HepG2 (cell line): ENCODE results near the gene AGPAT3. TPM values are rescaled to one million over a fixed set of nuclear protein-coding genes. Genes with fewer than 3 reads are reported as not detected.

Experiments used
- ATAC-seq: fragments of 200-7000 bp; cut with Tn5 transposase; 3 replicates; pipeline ENCODE4 v1.9.1; 2020; ENCODE audit warnings: mild to moderate bottlenecking, moderate library complexity
- BruUV-seq: library from RNA; stranded (reverse); fragments of 400-500 nt; replicated peaks from 2 replicates; lab custom pipeline; 2021; lab: Mats Ljungman, UMichigan
- CTCF ChIA-PET: fragments of 300-600 bp; formaldehyde crosslinking; extraction: SDS; loops from one replicate; lab custom pipeline; 2021; ENCODE audit warnings: low total read pairs, inconsistent platforms, low intra/inter-chr PET ratio; lab: Yijun Ruan, JAX
- POLR2A ChIA-PET: fragments of 350-600 bp; sonication (Branson Sonifier 250); formaldehyde crosslinking; loops from one replicate; lab custom pipeline; 2020; ENCODE audit warnings: antibody characterized with exemption, inconsistent platforms; lab: Yijun Ruan, JAX
- DNase-seq: peaks from one replicate; pipeline ENCODE4 v3.0.0-alpha.2; 2015; ENCODE audit warnings: low spot score
- FAIRE-seq: peaks from 3 replicates; lab custom pipeline; 2011; peaks lifted over from hg19 to GRCh38; lab: Jason Lieb, UNC
- H2AFZ ChIP-seq: one replicate; pipeline ENCODE4 v1.6.1; 2011; ENCODE audit warnings: low read length, inconsistent platforms
- H3K27ac ChIP-seq: fragments of 300-600 bp; 3 replicates; pipeline ENCODE4 v1.8.0; 2011; ENCODE audit warnings: mixed run types, mild to moderate bottlenecking, mixed read lengths, low read length, inconsistent platforms; ENCODE audit not compliant: insufficient read depth; ENCODE audit errors: extremely low read length
- H3K27me3 ChIP-seq, 2 experiments: fragments of 200-600 bp in 1 of 2; 2 replicates in 1 of 2; 3 replicates in 1 of 2; pipeline versions ENCODE4 v1.6.0 to v1.8.0; 2011; ENCODE audit warnings: low read length in 2 of 2, mild to moderate bottlenecking in 2 of 2, moderate library complexity in 2 of 2, inconsistent platforms in 1 of 2; ENCODE audit not compliant: insufficient read depth in 2 of 2, control insufficient read depth in 1 of 2
- H3K36me3 ChIP-seq, 2 experiments: fragments of 200-600 bp in 1 of 2; replicated peaks in 1 of 2; 2 replicates in 1 of 2; 3 replicates in 1 of 2; pipeline versions ENCODE4 v1.5.1 to v1.8.0; 2011; ENCODE audit warnings: low read length in 2 of 2, inconsistent platforms in 1 of 2; ENCODE audit not compliant: insufficient read depth in 2 of 2, control insufficient read depth in 1 of 2
- H3K4me1 ChIP-seq: 2 replicates; pipeline ENCODE4 v1.5.1; 2012; ENCODE audit warnings: low read length, inconsistent platforms; ENCODE audit not compliant: insufficient read depth
- H3K4me2 ChIP-seq: 2 replicates; pipeline ENCODE4 v1.6.0; 2011; ENCODE audit warnings: low read depth, low read length, inconsistent platforms
- H3K4me3 ChIP-seq, 3 experiments: fragments of 200-600 bp in 1 of 3; sonication (generic), shearing (Covaris generic) in 1 of 3; replicated peaks in 1 of 3; 2 replicates each; pipeline ENCODE4 v1.5.1; 2011 to 2016; ENCODE audit warnings: low read length in 3 of 3, inconsistent platforms in 2 of 3, low read depth in 2 of 3, mild to moderate bottlenecking in 2 of 3, control low read depth in 1 of 3, mixed read lengths in 1 of 3; ENCODE audit not compliant: insufficient read depth in 1 of 3
- H3K79me2 ChIP-seq: one replicate; pipeline ENCODE4 v1.6.1; 2011; ENCODE audit warnings: low read length, inconsistent platforms; ENCODE audit not compliant: insufficient read depth
- H3K9ac ChIP-seq: 2 replicates; pipeline ENCODE4 v1.6.0; 2011; ENCODE audit warnings: mild to moderate bottlenecking, low read depth, low read length, inconsistent platforms; ENCODE audit not compliant: insufficient read depth
- H3K9me3 ChIP-seq: 2 replicates; pipeline ENCODE4 v1.5.1; 2012; ENCODE audit warnings: mild to moderate bottlenecking, low read length
- H4K20me1 ChIP-seq: 2 replicates; pipeline ENCODE4 v1.6.0; 2011; ENCODE audit warnings: inconsistent platforms, mild to moderate bottlenecking, low read length, moderate library complexity; ENCODE audit not compliant: insufficient read depth
- DR1 ChIP-seq: sonication (generic); formaldehyde crosslinking; IDR thresholded peaks from 2 replicates; pipeline ENCODE4 v1.8.0; 2021; ENCODE audit warnings: mild to moderate bottlenecking, missing genetic modification reagents, inconsistent platforms
- FOXA3 ChIP-seq: IDR thresholded peaks from 2 replicates; pipeline ENCODE4 v1.6.1; 2016; ENCODE audit warnings: missing genetic modification reagents, missing compliant biosample characterization
- MAFK ChIP-seq, 2 experiments: IDR thresholded peaks in 1 of 2; conservative IDR thresholded peaks in 1 of 2; 2 replicates each; pipeline ENCODE4 v1.6.1; 2011; ENCODE audit warnings: improper control_type of control experiment in 2 of 2, low read length in 2 of 2
- MBNL3 ChIP-seq: fragments of 250-450 bp; sonication (Bioruptor Pico); conservative IDR thresholded peaks from 2 replicates; pipeline ENCODE4 v1.8.0; 2022; ENCODE audit warnings: mild to moderate bottlenecking, inconsistent platforms
- RARA ChIP-seq: IDR thresholded peaks from 2 replicates; pipeline ENCODE4 v1.6.1; 2016; ENCODE audit warnings: missing genetic modification reagents, missing compliant biosample characterization
- SOX13 ChIP-seq, 3 experiments: fragments of 450-650 bp in 1 of 3; sonication (generic) in 1 of 3; formaldehyde crosslinking in 1 of 3; IDR thresholded peaks in 2 of 3; conservative IDR thresholded peaks in 1 of 3; 2 replicates each; pipeline versions ENCODE4 v1.5.0 to v1.6.1; 2016 to 2020; ENCODE audit warnings: antibody characterized with exemption in 1 of 3, mild to moderate bottlenecking in 1 of 3, missing compliant biosample characterization in 1 of 3, missing genetic modification reagents in 1 of 3, moderate library complexity in 1 of 3
- SOX6 ChIP-seq, 2 experiments: fragments of 450-650 bp in 1 of 2; sonication (generic) in 1 of 2; formaldehyde crosslinking in 1 of 2; IDR thresholded peaks; 2 replicates each; pipeline versions ENCODE4 v1.4.0 to v1.6.1; 2017 to 2020; ENCODE audit warnings: antibody characterized with exemption in 1 of 2, mild to moderate bottlenecking in 1 of 2, missing genetic modification reagents in 1 of 2
- TCF12 ChIP-seq, 2 experiments: fragments of 450-650 bp in 1 of 2; sonication (generic) in 1 of 2; formaldehyde crosslinking in 1 of 2; IDR thresholded peaks; 2 replicates each; pipeline versions ENCODE4 v1.6.1 to v1.8.0; 2017 to 2022; ENCODE audit warnings: antibody characterized with exemption in 1 of 2, mild to moderate bottlenecking in 1 of 2, missing genetic modification reagents in 1 of 2, moderate library complexity in 1 of 2
- TEAD3 ChIP-seq: optimal IDR thresholded peaks from 2 replicates; pipeline ENCODE3; 2016; ENCODE audit warnings: borderline replicate concordance
- THRA ChIP-seq: sonication (generic); formaldehyde crosslinking; IDR thresholded peaks from 2 replicates; pipeline ENCODE4 v1.4.0; 2020; ENCODE audit warnings: missing genetic modification reagents, borderline replicate concordance
- ZBTB4 ChIP-seq: sonication (generic); formaldehyde crosslinking; IDR thresholded peaks from 2 replicates; pipeline ENCODE4 v1.4.0; 2020; ENCODE audit warnings: missing genetic modification reagents, mild to moderate bottlenecking, borderline replicate concordance
- ZNF382 ChIP-seq: sonication (generic); formaldehyde crosslinking; IDR thresholded peaks from 2 replicates; pipeline ENCODE4 v1.5.0; 2020; ENCODE audit warnings: missing genetic modification reagents, mild to moderate bottlenecking, borderline replicate concordance
- WGBS: methylation state at CpG from one replicate; pipeline ENCODE4 v1.1.6; 2017; ENCODE audit warnings: low lambda C conversion rate; 5-methylcytosine and 5-hydroxymethylcytosine counted together
- in situ Hi-C: cut with HindIII; loops from 2 replicates; pipeline ENCODE4 v1.10.0; 2017; ENCODE audit warnings: low pct_unique_long_range_greater_than_20kb; ENCODE audit not compliant: extremely low pct_ligation_motif_present
- intact Hi-C: fragments of 100-400 bp; cut with micrococcal nuclease; formaldehyde crosslinking; loops from one replicate; pipeline ENCODE4 v1.10.0; 2022; ENCODE audit not compliant: unreplicated experiment
- polyA plus RNA-seq, 8 experiments: library from polyadenylated mRNA; depleted of rRNA in 3 of 8; stranded (reverse) in 7 of 8; unstranded in 1 of 8; fragments of >200 nt; fragmentation: Illumina TruSeq in 4 of 8; extraction: Trizol in 4 of 8; gene quantifications; 2 replicates each; pipeline versions ENCODE4 v1.2.1 to v1.2.3, GENCODE V29; 2011 to 2016; ENCODE audit warnings: low read depth in 4 of 8, missing spikeins in 1 of 8, mixed read lengths in 1 of 8; ENCODE audit not compliant: insufficient read depth in 1 of 8
- total RNA-seq, 5 experiments: library from RNA; depleted of rRNA; stranded (reverse); fragments of >200 nt; fragmentation: Illumina TruSeq; extraction: Trizol; gene quantifications; 2 replicates each; pipeline ENCODE4 v1.2.3, GENCODE V29; 2016; ENCODE audit warnings: low read depth in 1 of 5
- TF ChIP-seq, protein P1 (sequence below): sonication (generic); formaldehyde crosslinking; IDR thresholded peaks from 2 replicates; pipeline ENCODE4 v1.4.0; 2020; ENCODE audit warnings: mild to moderate bottlenecking, missing genetic modification reagents

AGPAT3 gene
- total and polyA plus RNA-seq, 2 of the 13 experiments (the other 11 are each of a cell fraction or from before 2014, with no cell fraction given) = 32.2 to 54.4 TPM

DNA sequence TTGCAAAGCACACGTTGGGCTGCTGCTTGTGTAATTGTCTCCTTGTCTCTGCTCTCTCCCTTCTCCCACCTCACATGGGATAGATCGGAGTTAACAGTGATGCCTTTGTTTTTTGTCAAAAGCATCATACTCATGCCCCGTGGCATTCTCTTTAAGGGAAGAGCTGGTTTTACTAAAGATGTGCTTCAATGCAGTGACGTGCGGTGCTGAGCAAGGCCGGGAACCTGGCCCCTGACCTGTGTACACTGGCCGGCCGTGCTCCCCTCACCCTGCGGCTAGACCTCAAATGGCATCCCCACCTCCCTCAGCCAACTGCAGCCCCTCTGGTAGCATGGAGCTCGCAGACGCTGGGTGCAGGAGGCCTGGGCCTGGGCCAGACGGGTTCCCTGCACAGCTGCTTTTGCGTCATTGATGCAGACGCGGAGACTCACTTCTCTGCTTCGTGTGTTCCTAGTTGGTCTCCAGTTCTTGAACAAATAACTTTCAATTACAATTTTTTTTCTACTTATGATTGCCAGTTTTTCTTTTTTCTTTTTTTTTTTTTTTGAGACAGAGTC is 19.9 kb downstream of the AGPAT3 start:
- peak overlapping the region; percentile 86 for H3K4me2 ChIP-seq
- peak overlapping the region; percentile 65; the same call in 1 of the 2 replicates for H3K9ac ChIP-seq
- H3K27ac ChIP-seq = peak overlapping the region; percentile 76
- ChIA-PET CTCF (no interaction called here), POLR2A (interaction anchor here (0.5 to 1.4 kb wide), 3 partner anchors 18 to 53 kb away, joined by 3 to 11 read pairs (median 3); no protein-coding TSS in a partner anchor)
- no peaks in the 10 kb centered on the region for H3K27me3 ChIP-seq
- H4K20me1 ChIP-seq = peaks cover 21% of the 10 kb centered on the region; the same call in 1 of the 2 replicates
- H3K79me2 ChIP-seq = peaks cover 58% of the 10 kb centered on the region
- H2AFZ ChIP-seq = no peak overlapping the region
- FAIRE-seq = peak; percentile 47
- H3K4me3 ChIP-seq = peak overlapping the region in 1 of 3 experiments; percentile 66; a peak in 1 of 6 replicates
- H3K4me1 ChIP-seq = peaks cover 37% of the 10 kb centered on the region
- intact Hi-C loops (no loop called here), in situ Hi-C loops (no loop called here)
- no peaks in the 10 kb centered on the region for H3K9me3 ChIP-seq
- no TSS peak for BruUV-seq
- DNase-seq = peak; percentile 80
- peak; percentile 72 for ATAC-seq
- H3K36me3 ChIP-seq = peaks cover 4 to 26% of the 10 kb centered on the region in 2 experiments; a peak in 3 of 5 replicates
- 39% methylated on average over 12 of the region's 16 CpGs for WGBS
- TF ChIP-seq DR1 (CRISPR knock-in tag) = 0 out of 2 replicates have a peak, but pooled peaks have one; percentile 42
- TF ChIP-seq ZBTB4 = peak; percentile 43; the same call in 1 of the 2 replicates
- no peak for TF ChIP-seq SOX13 (IDR thresholded peaks at IDR 0.05)
- peak in 1 of 2 experiments; percentile 52; a peak in 1 of 4 replicates for TF ChIP-seq SOX13 (CRISPR knock-in tag; conservative IDR thresholded peaks at IDR 0.05 in 1 of 2, IDR thresholded peaks at IDR 0.05 in 1 of 2)
- no peak for TF ChIP-seq ZNF382 (CRISPR knock-in tag)
- peak; percentile 9 for TF ChIP-seq TEAD3 (CRISPR knock-in tag)
- peak in 1 of 2 experiments; percentile 45; a peak in 2 of 4 replicates for TF ChIP-seq MAFK (conservative IDR thresholded peaks at IDR 0.05 in 1 of 2, IDR thresholded peaks at IDR 0.05 in 1 of 2; ENCODE audit: low read length in 2 of 2)
- no peak for TF ChIP-seq MBNL3 (CRISPR knock-in tag)
- 0 out of 2 replicates have a peak, but pooled peaks have one; percentile 10 for TF ChIP-seq RARA (CRISPR knock-in tag)
- TF ChIP-seq TCF12 (IDR thresholded peaks at IDR 0.05) = no peak
- no peak for TF ChIP-seq TCF12 (CRISPR knock-in tag; IDR thresholded peaks at IDR 0.05)
- TF ChIP-seq, protein P1, sequence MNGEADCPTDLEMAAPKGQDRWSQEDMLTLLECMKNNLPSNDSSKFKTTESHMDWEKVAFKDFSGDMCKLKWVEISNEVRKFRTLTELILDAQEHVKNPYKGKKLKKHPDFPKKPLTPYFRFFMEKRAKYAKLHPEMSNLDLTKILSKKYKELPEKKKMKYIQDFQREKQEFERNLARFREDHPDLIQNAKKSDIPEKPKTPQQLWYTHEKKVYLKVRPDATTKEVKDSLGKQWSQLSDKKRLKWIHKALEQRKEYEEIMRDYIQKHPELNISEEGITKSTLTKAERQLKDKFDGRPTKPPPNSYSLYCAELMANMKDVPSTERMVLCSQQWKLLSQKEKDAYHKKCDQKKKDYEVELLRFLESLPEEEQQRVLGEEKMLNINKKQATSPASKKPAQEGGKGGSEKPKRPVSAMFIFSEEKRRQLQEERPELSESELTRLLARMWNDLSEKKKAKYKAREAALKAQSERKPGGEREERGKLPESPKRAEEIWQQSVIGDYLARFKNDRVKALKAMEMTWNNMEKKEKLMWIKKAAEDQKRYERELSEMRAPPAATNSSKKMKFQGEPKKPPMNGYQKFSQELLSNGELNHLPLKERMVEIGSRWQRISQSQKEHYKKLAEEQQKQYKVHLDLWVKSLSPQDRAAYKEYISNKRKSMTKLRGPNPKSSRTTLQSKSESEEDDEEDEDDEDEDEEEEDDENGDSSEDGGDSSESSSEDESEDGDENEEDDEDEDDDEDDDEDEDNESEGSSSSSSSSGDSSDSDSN (CRISPR knock-in tag) = no peak
- no peak for TF ChIP-seq SOX6 (IDR thresholded peaks at IDR 0.05)
- peak; percentile 55; the same call in 1 of the 2 replicates for TF ChIP-seq SOX6 (CRISPR knock-in tag; IDR thresholded peaks at IDR 0.05)
- peak; percentile 31; the same call in 1 of the 2 replicates for TF ChIP-seq FOXA3
- TF ChIP-seq THRA (CRISPR knock-in tag) = peak; percentile 65; the same call in 1 of the 2 replicates
